A549 (cell line): ENCODE data around the gene RSRC1. TPM values are rescaled to one million over a fixed set of nuclear protein-coding genes. Genes with fewer than 3 reads are reported as not detected.
"Not testable (repeated sequence)": the region's sequence is repeated elsewhere in the genome, so short reads cannot be mapped to it uniquely, and the experiment has no call there.

Experiments used
- ATAC-seq, 2 experiments: fragments of 200-7000 bp in 1 of 2; fragments of >200 bp in 1 of 2; cut with Nextera tagmentation in 1 of 2; cut with Tn5 transposase in 1 of 2; 3 replicates each; pipeline versions ENCODE4 v1.8.0 to v1.9.1; 2018 to 2020; ENCODE audit warnings: mild to moderate bottlenecking in 1 of 2, moderate library complexity in 1 of 2
- CTCF ChIA-PET: fragments of 300-600 bp; sonication (Branson Sonifier 250); formaldehyde crosslinking; extraction: SDS; loops from one replicate; lab custom pipeline; 2021; ENCODE audit warnings: antibody characterized with exemption, inconsistent platforms; lab: Yijun Ruan, JAX
- POLR2A ChIA-PET: fragments of 350-600 bp; formaldehyde crosslinking; extraction: SDS; loops from one replicate; lab custom pipeline; 2021; ENCODE audit warnings: antibody characterized with exemption, inconsistent platforms; lab: Yijun Ruan, JAX
- DNase-seq, 2 experiments: peaks; one replicate each; pipeline versions ENCODE4 v3.0.0 to v3.0.0-alpha.2; 2011 to 2016; ENCODE audit warnings: low read depth in 1 of 2, low spot score in 1 of 2
- FAIRE-seq: peaks from 2 replicates; lab custom pipeline; 2011; peaks lifted over from hg19 to GRCh38; lab: Jason Lieb, UNC
- H3K27ac ChIP-seq, 2 experiments: fragments of >200 bp; sonication (Bioruptor Twin); formaldehyde crosslinking; 3 replicates each; pipeline ENCODE4 v1.5.1; 2016 to 2017
- H3K4me1 ChIP-seq: fragments of >200 bp; sonication (Bioruptor Twin); formaldehyde crosslinking; 3 replicates; pipeline ENCODE4 v1.6.1; 2016
- H3K4me2 ChIP-seq: fragments of >200 bp; sonication (Bioruptor Twin); formaldehyde crosslinking; 3 replicates; pipeline ENCODE4 v1.6.1; 2016
- H3K4me3 ChIP-seq: fragments of >200 bp; sonication (Bioruptor Twin); formaldehyde crosslinking; 3 replicates; pipeline ENCODE4 v1.5.1; 2016
- H3K9me3 ChIP-seq: fragments of >200 bp; sonication (Bioruptor Twin); formaldehyde crosslinking; 3 replicates; pipeline ENCODE4 v1.6.1; 2016
- BHLHE40 ChIP-seq: IDR thresholded peaks from 2 replicates; pipeline ENCODE4 v1.6.1; 2012; ENCODE audit warnings: low read depth, low read length, inconsistent platforms
- CEBPB ChIP-seq, 2 experiments: fragments of >200 bp in 1 of 2; sonication (Bioruptor Twin) in 1 of 2; formaldehyde crosslinking in 1 of 2; IDR thresholded peaks; 2 replicates each; pipeline ENCODE4 v1.6.1; 2012 to 2016
- EHF ChIP-seq: fragments of 250-450 bp; sonication (Bioruptor Pico); IDR thresholded peaks from 2 replicates; pipeline ENCODE4 v1.5.0; 2020; ENCODE audit warnings: mild to moderate bottlenecking
- FOSB ChIP-seq: fragments of 250-450 bp; sonication (Bioruptor Pico); IDR thresholded peaks from 2 replicates; pipeline ENCODE4 v1.5.0; 2020; ENCODE audit warnings: mild to moderate bottlenecking, moderate library complexity
- FOXS1 ChIP-seq: fragments of 250-450 bp; sonication (Bioruptor Pico); IDR thresholded peaks from 2 replicates; pipeline ENCODE4 v1.5.0; 2020; ENCODE audit warnings: mild to moderate bottlenecking, moderate library complexity
- GATA3 ChIP-seq: IDR thresholded peaks from 2 replicates; pipeline ENCODE4 v1.6.1; 2012; ENCODE audit warnings: borderline replicate concordance
- HOXA7 ChIP-seq: fragments of 250-450 bp; sonication (Bioruptor Pico); IDR thresholded peaks from 2 replicates; pipeline ENCODE4 v1.5.0; 2020; ENCODE audit warnings: mild to moderate bottlenecking, moderate library complexity
- JUNB ChIP-seq: fragments of >200 bp; sonication (Bioruptor Twin); formaldehyde crosslinking; IDR thresholded peaks from 2 replicates; pipeline ENCODE4 v1.6.1; 2016
- MAFK ChIP-seq: fragments of 450-650 bp; IDR thresholded peaks from 2 replicates; pipeline ENCODE4 v1.6.1; 2014; ENCODE audit not compliant: partially characterized antibody
- RAD21 ChIP-seq, 2 experiments: fragments of >200 bp in 1 of 2; sonication (Bioruptor Twin) in 1 of 2; formaldehyde crosslinking in 1 of 2; IDR thresholded peaks in 1 of 2; conservative IDR thresholded peaks in 1 of 2; 2 replicates in 1 of 2; 3 replicates in 1 of 2; pipeline ENCODE4 v1.6.1; 2012 to 2018; ENCODE audit warnings: inconsistent platforms in 1 of 2
- RCOR1 ChIP-seq: fragments of 150-350 bp; IDR thresholded peaks from 2 replicates; pipeline ENCODE4 v1.6.1; 2014; ENCODE audit warnings: antibody characterized with exemption, low read length, low read depth
- SMC3 ChIP-seq: fragments of >200 bp; sonication (Bioruptor Twin); formaldehyde crosslinking; IDR thresholded peaks from 3 replicates; pipeline ENCODE4 v1.6.1; 2018; ENCODE audit warnings: inconsistent platforms
- TFCP2L1 ChIP-seq: fragments of 250-450 bp; sonication (Bioruptor Pico); IDR thresholded peaks from 2 replicates; pipeline ENCODE4 v1.5.0; 2021; ENCODE audit warnings: mild to moderate bottlenecking
- ZC3H11A ChIP-seq: fragments of 450-650 bp; IDR thresholded peaks from 2 replicates; pipeline ENCODE4 v1.6.1; 2014; ENCODE audit warnings: antibody characterized with exemption, mild to moderate bottlenecking
- WGBS: methylation state at CpG from one replicate; pipeline ENCODE4 v1.1.6; 2017; ENCODE audit errors: missing lambda C conversion rate; 5-methylcytosine and 5-hydroxymethylcytosine counted together
- polyA plus RNA-seq, 4 experiments: library from polyadenylated mRNA; depleted of rRNA in 3 of 4; stranded (reverse); fragments of >200 nt; fragmentation: RNase III in 1 of 4; extraction: RNeasy Plus Mini Kit Qiagen cat#74134 plus additional on column Dnase treatment in 1 of 4; gene quantifications; 2 replicates in 3 of 4; 3 replicates in 1 of 4; pipeline ENCODE4 v1.2.3, GENCODE V29; 2011 to 2017
- TF ChIP-seq, protein P1 (sequence below): fragments of >200 bp; sonication (Bioruptor Twin); formaldehyde crosslinking; IDR thresholded peaks from 3 replicates; pipeline ENCODE4 v1.6.1; 2016
- TF ChIP-seq, protein P2 (sequence below): fragments of 250-450 bp; sonication (Bioruptor Pico); IDR thresholded peaks from 2 replicates; pipeline ENCODE4 v1.5.0; 2020; ENCODE audit warnings: low read depth, mild to moderate bottlenecking, moderate library complexity
- TF ChIP-seq, protein P3 (sequence below): fragments of 250-450 bp; sonication (Bioruptor Pico); IDR thresholded peaks from 2 replicates; pipeline ENCODE4 v1.5.0; 2021; ENCODE audit warnings: mild to moderate bottlenecking, moderate library complexity, borderline replicate concordance
- TF ChIP-seq, protein P4 (sequence below): fragments of 450-650 bp; IDR thresholded peaks from 2 replicates; pipeline ENCODE4 v1.6.1; 2014; ENCODE audit warnings: antibody characterized with exemption
- TF ChIP-seq, protein P5 (sequence below): fragments of >200 bp; sonication (Bioruptor Twin); formaldehyde crosslinking; IDR thresholded peaks from 2 replicates; pipeline ENCODE4 v1.6.1; 2016

Gene RSRC1
- polyA plus RNA-seq, 2 of the 4 experiments (the other 2 are of a cell fraction), result 17.5 to 52.2 TPM

DNA sequence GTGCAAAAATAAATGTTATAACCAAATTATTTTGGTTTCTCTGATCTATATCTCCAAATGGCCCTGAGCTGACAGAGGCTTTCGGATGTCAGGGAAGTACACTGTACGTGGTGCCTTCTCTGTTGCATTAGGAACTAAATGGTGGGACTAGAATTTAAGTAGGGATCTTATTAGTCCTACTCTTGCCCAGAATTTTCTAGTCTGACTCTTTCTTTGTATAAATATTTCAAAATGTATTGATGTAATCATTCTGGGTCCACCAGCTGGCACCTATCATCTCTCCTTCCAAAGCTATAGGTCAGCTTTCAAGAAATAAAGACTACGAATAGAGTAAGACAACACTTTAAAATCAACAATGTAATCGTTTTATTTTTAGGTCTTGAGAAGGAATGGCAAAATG is 438.8 kb downstream of the RSRC1 start:
- H3K9me3 ChIP-seq, result no peaks in the 10 kb centered on the region
- ChIA-PET POLR2A (no interaction called here), CTCF (interaction anchor here (3.1 kb wide), 1 partner anchor 9 kb away, joined by 15 read pairs; no protein-coding TSS in a partner anchor)
- no peak overlapping the region for H3K4me2 ChIP-seq
- H3K4me3 ChIP-seq, result no peak overlapping the region
- 71% methylated on average over 4 of the region's 4 CpGs for whole genome bisulfite sequencing
- no peak for FAIRE-seq
- no peak overlapping the region for H3K27ac ChIP-seq
- no peak for DNase-seq
- no peak for ATAC-seq
- TF ChIP-seq JUNB (no peak), ZC3H11A (no peak), CEBPB (IDR thresholded peaks at IDR 0.05) (no peak)
- H3K4me1 ChIP-seq, result no peaks in the 10 kb centered on the region

DNA sequence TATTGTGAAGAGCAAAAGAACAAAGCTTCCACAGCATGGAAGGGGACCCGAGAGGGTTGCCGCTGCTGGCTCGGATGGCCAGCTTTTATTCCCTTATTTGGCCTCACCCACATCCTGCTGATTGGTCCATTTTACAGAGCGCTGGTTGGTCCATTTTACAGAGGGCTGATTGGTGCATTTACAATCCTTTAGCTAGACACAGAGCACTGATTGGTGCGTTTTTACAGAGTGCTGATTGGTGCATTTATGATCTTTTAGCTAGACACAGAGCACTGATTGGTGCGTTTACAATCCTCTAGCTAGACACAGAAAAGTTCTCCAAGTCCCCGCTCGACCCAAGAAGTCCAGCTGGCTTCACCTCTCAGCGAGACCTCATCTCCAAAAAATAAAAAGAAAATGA is 440.0 kb downstream of the RSRC1 start:
- 92% methylated on average over 9 of the region's 9 CpGs for WGBS
- DNase-seq, H3K27ac ChIP-seq, POLR2A ChIA-PET, H3K4me3 ChIP-seq, ATAC-seq, H3K9me3 ChIP-seq, H3K4me2 ChIP-seq, FAIRE-seq, H3K4me1 ChIP-seq: not testable (repeated sequence)
- CTCF ChIA-PET, result interaction anchor here (1.0 to 3.1 kb wide), 2 partner anchors 10 kb away, joined by 5 to 15 read pairs; no protein-coding TSS in a partner anchor

DNA sequence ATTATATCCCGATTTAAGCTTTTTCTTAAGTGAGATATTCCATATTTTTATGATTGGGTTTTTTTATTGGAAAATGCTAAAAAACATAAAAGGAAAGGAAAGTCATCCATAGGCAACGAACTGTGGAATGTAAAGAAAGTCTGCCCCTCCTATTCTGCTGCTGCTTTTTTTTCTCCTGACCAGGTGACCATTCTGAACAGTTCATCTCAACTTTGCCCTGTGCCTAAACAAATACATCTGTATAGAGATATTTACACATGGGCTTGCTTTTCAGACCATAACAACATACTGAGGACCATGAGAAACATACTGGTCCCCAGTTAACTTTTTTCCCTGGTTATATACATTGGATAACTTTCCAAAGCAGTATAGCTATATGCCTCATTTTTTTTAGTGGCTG is 442.2 kb downstream of the RSRC1 start:
- DNase-seq (no peak), FAIRE-seq (no peak), ATAC-seq (no peak)
- WGBS, result 70% methylated on average over 2 of the region's 2 CpGs
- Histone ChIP-seq H3K4me2 (no peak overlapping the region), H3K9me3 (no peaks in the 10 kb centered on the region), H3K4me3 (no peak overlapping the region), H3K4me1 (no peaks in the 10 kb centered on the region), H3K27ac (no peak overlapping the region)
- ChIA-PET POLR2A (no interaction called here), CTCF (interaction anchor here (0.6 to 2.6 kb wide), 3 partner anchors 11 to 285 kb away, joined by 3 to 8 read pairs (median 3); no protein-coding TSS in a partner anchor)
- TF ChIP-seq FOXS1 (CRISPR knock-in tag) (no peak), BHLHE40 (no peak), TFCP2L1 (CRISPR knock-in tag) (no peak), MAFK (no peak), SMC3 (no peak), RAD21 (conservative IDR thresholded peaks at IDR 0.05 in 1 of 2, IDR thresholded peaks at IDR 0.05 in 1 of 2) (no peak), FOSB (no peak), RCOR1 (no peak), EHF (no peak), HOXA7 (CRISPR knock-in tag) (no peak), GATA3 (no peak)
- TF ChIP-seq, protein P1, sequence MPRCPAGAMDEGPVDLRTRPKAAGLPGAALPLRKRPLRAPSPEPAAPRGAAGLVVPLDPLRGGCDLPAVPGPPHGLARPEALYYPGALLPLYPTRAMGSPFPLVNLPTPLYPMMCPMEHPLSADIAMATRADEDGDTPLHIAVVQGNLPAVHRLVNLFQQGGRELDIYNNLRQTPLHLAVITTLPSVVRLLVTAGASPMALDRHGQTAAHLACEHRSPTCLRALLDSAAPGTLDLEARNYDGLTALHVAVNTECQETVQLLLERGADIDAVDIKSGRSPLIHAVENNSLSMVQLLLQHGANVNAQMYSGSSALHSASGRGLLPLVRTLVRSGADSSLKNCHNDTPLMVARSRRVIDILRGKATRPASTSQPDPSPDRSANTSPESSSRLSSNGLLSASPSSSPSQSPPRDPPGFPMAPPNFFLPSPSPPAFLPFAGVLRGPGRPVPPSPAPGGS, result no peak
- TF ChIP-seq, protein P2, sequence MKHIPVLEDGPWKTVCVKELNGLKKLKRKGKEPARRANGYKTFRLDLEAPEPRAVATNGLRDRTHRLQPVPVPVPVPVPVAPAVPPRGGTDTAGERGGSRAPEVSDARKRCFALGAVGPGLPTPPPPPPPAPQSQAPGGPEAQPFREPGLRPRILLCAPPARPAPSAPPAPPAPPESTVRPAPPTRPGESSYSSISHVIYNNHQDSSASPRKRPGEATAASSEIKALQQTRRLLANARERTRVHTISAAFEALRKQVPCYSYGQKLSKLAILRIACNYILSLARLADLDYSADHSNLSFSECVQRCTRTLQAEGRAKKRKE (CRISPR knock-in tag), result no peak
- TF ChIP-seq, protein P3, sequence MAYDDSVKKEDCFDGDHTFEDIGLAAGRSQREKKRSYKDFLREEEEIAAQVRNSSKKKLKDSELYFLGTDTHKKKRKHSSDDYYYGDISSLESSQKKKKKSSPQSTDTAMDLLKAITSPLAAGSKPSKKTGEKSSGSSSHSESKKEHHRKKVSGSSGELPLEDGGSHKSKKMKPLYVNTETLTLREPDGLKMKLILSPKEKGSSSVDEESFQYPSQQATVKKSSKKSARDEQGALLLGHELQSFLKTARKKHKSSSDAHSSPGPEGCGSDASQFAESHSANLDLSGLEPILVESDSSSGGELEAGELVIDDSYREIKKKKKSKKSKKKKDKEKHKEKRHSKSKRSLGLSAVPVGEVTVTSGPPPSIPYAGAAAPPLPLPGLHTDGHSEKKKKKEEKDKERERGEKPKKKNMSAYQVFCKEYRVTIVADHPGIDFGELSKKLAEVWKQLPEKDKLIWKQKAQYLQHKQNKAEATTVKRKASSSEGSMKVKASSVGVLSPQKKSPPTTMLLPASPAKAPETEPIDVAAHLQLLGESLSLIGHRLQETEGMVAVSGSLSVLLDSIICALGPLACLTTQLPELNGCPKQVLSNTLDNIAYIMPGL (CRISPR knock-in tag), result no peak
- TF ChIP-seq, protein P4, sequence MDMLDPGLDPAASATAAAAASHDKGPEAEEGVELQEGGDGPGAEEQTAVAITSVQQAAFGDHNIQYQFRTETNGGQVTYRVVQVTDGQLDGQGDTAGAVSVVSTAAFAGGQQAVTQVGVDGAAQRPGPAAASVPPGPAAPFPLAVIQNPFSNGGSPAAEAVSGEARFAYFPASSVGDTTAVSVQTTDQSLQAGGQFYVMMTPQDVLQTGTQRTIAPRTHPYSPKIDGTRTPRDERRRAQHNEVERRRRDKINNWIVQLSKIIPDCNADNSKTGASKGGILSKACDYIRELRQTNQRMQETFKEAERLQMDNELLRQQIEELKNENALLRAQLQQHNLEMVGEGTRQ, result no peak
- TF ChIP-seq, protein P5, sequence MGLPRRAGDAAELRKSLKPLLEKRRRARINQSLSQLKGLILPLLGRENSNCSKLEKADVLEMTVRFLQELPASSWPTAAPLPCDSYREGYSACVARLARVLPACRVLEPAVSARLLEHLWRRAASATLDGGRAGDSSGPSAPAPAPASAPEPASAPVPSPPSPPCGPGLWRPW, result no peak
